ENCODE results near the gene GABPB2.

GABPB2 gene

GRCh38 chr1:151164732-151165280, 94.2 kb downstream of the GABPB2 start:
- no peak for DNase-seq (ENCODE audit: low read depth in 3 of 3)

GRCh38 chr1:151165281-151165737, 94.7 kb downstream of the GABPB2 start:
- DNase-seq (ENCODE audit: low read depth in 3 of 3) = peak in 1 of 3 donors; percentile 9

- peak; percentile 91 to 95 (median 93) for DNase-seq (ENCODE audit: low read depth in 3 of 3)
These were observed 95.4 kb downstream of the GABPB2 start, which contains the start of the genes LYSMD1 and SCNM1 for GRCh38 chr1:151165738-151166504. LYSMD1 (minus strand) TSS chr1:151165902; CDS start chr1:151165258, 644 bp downstream. SCNM1 (plus strand) TSS chr1:151166144; CDS start chr1:151166153, 9 bp downstream.

DNA sequence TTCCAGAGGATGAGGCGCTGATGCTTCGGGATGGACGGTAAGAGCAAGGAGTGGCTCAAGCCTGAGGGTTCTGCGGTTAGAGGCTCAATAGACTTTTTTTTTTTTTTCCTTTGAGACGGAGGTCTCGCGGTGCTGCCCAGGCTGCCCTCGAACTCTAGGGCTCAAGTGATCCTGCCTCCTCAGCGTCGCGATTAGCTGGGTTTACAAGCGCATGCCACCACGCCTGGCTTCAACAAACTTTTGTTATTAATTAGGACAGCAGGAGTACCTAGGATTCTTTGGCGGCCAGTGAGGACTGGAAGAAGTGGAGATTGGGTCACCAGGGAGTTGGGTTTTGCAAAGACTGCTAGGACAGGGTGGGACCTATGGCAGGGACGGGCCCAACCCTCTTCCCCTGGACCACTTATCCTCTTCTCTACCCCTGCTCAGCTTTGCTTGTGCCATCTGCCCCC, 96.0 kb downstream of the GABPB2 start:
- DNase-seq (ENCODE audit: low read depth in 3 of 3) = no peak

DNA sequence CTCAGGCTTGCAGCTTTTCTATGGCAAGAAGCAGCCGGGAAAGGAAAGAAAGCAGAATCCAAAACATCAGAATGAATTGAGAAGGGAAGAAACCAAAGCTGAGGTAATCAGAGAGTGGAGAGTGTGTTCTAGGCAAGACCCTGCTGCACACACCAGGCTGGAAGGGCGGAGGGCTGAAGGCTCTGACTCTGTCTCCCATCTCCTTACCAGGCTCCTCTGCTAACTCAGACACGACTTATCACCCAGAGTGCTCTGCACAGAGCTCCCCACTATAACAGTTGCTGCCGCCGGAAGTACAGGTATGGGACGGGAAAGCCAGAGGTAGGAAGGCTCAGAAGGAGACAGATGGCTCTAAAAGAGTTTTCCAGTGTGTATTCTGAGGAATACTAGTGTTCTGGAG, 96.6 kb downstream of the GABPB2 start:
- DNase-seq (ENCODE audit: low read depth in 3 of 3) = no peak

- DNase-seq (ENCODE audit: low read depth in 3 of 3) = no peak
These were observed 100.6 kb downstream of the GABPB2 start for GRCh38 chr1:151171190-151171589.

Measured in stimulated activated CD4-positive, alpha-beta T cell treated with anti-CD3 and anti-CD28 coated beads, TNF-alpha, amount 100 ng/mL, for 48 hours (primary cell).